ENCODE measurements around the gene MEF2A.

The MEF2A gene

GRCh38 chr15:99702895-99703602 lies 137.3 kb downstream of the MEF2A start:
- DNase-seq (ENCODE audit: low read depth in 2 of 2, low spot score in 1 of 2) = no peak

DNA sequence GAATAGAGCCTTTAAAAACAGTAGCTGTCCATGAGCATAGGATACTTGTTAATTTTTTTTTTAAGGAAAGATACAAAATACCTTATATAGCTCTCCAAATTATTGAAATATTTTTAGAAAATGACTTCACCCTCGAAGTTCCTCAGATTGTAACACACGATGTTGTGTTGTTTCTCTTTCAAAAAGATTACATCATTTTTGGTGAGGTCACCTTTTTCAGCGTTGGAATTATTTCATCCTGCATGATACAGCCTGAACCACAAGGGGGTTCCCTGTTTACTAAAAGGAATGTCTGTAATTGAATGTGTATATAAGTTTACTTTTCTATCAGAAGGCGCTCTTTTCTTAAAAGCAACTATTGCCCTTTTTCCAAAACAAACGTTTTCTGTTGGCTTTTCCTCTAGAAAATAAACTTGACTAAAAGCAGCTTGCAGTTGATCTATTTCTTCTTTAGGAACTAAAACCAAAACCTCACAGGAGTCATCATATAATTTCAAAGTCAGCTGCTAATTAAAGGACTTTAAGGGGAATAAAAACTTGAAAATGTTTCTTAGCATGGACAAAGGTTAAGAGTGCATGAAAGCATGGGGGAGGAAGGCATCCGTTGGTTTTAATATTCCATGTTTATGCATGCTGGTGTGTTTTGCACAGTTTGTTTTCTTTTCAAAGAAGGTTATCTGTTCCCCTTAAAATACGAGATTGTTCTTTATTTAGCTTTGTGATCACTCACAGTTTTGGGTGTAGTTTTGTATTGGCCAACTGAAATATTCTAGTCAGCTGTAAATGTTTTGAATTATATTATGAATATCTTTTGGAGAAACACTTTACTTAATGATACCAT lies 138.0 kb downstream of the MEF2A start:
- no peak for DNase-seq (ENCODE audit: low read depth in 2 of 2, low spot score in 1 of 2)

DNA sequence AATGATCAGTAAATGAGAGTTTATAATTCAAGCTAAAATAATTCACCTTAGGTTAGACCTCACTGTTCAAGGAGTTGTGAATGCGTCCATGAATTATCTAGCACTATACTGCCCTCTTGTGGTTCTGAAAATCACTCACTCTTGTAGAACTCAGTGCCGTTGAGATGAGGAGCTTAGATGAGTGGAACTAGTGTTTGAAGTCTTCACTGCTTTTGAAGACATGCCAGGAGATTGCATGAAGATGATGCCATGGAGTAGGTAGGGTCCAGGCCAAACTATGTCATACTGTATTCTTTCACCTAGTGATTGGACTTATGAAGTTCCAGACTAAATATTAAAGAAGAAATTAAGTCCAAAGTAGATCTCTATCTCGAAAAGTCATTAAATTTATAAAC lies 138.7 kb downstream of the MEF2A start:
- DNase-seq (ENCODE audit: low read depth in 2 of 2, low spot score in 1 of 2) = no peak

GRCh38 chr15:99706557-99707303 lies 140.9 kb downstream of the MEF2A start:
- no peak for DNase-seq (ENCODE audit: low read depth in 2 of 2, low spot score in 1 of 2)

GRCh38 chr15:99707473-99708270 lies 141.9 kb downstream of the MEF2A start:
- DNase-seq (ENCODE audit: low read depth in 2 of 2, low spot score in 1 of 2) = no peak

DNA sequence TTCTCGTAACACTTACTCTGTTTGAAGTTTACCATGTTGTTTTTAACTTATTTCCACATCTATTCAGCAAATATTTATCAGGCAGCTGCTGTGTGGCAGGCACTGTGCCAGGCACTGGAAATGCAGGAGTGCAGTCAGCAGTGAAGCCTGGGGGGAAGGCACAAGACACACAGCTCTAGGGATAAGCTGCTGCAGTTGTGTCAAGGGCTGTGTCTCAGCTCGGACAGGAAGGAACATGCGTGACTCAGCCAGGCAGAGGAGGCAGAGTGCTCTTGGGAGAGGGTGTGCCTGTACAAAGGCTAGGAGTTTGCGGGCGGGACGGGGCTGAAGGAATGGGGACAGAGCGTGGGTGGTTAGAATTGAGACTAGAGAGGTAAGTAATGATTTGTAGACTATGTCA lies 142.8 kb downstream of the MEF2A start:
- no peak for DNase-seq (ENCODE audit: low read depth in 2 of 2, low spot score in 1 of 2)

DNA sequence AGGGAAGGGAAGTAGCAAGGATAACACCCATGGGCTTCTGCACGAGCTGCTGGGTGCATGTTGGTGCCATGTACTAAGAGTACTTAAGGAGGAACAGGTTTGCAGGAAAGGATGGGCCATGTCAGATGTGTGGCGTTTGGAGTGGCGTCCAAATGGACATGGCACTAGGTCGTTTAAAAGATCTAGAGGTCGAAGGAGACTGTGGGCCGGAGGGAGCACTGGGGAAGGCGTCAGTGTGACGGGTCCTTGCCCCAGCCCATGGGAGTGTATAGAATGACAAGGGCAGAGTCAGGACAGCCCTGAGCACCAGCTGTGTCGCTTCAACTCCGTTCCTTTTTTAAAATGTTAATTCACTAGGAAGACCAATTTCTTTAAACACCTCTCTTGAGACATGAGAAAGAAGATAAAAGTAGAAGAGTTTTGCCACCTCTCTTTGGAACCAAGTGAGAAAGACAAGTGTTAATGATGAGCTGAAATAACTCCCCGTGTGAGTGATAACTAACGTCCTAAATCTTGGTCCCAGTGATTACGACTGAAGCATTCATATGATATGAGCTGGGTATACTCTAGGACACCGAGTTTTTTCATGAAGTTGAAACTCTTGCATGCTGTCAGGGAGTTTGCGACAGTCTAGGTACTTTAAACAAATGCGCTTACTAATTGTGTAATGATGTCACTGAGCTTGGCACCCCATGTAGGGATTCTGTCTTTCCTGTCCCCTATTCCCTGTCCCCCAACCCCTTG lies 143.6 kb downstream of the MEF2A start:
- no peak for DNase-seq (ENCODE audit: low read depth in 2 of 2, low spot score in 1 of 2)

DNA sequence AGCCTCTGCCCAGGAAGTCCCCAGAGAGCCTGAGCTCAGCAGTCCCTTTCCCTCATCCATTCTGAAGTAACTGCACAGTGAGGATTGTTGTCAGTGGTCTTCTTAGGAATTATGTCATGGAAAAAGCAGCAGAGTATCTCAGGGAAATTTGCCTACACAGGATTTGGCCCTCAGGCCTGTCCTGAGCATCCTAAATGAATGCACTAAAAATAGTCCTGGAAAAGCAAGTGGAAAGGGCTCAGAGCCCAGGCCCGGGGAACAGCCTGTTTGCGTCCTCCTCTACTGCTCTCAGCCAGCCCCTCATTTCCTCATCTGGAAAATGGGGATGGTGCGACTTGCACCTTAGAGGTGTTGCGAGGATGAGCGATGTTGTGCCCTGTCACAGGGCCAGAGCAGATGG lies 145.8 kb downstream of the MEF2A start:
- DNase-seq (ENCODE audit: low read depth in 2 of 2, low spot score in 1 of 2) = no peak

DNA sequence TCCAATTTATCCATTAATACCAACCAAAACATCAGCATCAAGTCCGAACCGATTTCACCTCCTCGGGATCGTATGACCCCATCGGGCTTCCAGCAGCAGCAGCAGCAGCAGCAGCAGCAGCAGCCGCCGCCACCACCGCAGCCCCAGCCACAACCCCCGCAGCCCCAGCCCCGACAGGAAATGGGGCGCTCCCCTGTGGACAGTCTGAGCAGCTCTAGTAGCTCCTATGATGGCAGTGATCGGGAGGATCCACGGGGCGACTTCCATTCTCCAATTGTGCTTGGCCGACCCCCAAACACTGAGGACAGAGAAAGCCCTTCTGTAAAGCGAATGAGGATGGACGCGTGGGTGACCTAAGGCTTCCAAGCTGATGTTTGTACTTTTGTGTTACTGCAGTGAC lies 146.6 kb downstream of the MEF2A start:
- no peak for DNase-seq (ENCODE audit: low read depth in 2 of 2, low spot score in 1 of 2)

GRCh38 chr15:99716540-99717095 lies 150.8 kb downstream of the MEF2A start:
- no peak for DNase-seq (ENCODE audit: low read depth in 2 of 2, low spot score in 1 of 2)

DNA sequence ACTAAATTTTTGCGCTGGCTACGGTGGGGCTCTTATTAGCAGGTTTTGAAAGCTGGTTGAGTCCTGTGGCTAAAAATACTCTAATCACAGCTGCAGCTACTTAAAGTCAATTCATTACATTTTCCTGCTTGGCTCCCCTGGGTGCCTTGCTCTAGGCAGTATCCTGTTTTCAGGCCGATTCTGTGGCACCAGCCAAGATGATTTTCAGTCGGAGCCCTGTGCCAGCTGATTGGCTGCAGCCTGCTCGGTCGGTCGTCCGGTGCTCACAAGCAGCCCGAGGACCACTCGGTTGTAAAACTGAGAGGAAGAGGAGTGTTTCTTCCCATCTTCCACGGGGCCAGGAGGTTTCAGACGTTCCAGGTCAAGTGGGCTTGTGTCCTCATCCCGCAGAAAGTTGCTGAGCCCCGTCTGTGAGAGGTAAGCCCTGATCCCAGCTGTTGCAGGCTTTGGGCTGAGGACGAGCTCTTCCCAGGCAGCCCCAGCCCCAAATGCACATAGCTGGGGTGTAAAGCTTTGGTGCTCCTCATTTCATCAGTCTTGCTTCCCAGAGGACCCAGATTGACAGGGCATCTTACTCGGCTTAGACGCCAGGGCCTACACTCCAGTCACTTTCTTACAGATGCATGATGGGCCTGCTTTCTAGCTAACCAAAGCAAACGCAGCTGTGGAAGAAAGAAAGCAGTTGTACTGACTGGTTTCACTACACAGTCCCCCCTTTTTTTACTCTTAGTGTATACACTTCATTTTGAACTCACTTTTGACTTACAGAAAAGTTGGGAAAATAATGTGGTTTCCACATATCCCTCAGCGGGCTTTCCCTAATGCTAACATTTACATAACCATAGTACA lies 151.6 kb downstream of the MEF2A start:
- DNase-seq (ENCODE audit: low read depth in 2 of 2, low spot score in 1 of 2) = no peak

- DNase-seq (ENCODE audit: low read depth in 2 of 2, low spot score in 1 of 2) = no peak
Measured at GRCh38 chr15:99718421-99718820, 152.6 kb downstream of the MEF2A start.

GRCh38 chr15:99719096-99719541 lies 153.3 kb downstream of the MEF2A start:
- DNase-seq (ENCODE audit: low read depth in 2 of 2, low spot score in 1 of 2) = no peak

GRCh38 chr15:99720533-99720932 lies 154.7 kb downstream of the MEF2A start:
- DNase-seq (ENCODE audit: low read depth in 2 of 2, low spot score in 1 of 2) = no peak

DNA sequence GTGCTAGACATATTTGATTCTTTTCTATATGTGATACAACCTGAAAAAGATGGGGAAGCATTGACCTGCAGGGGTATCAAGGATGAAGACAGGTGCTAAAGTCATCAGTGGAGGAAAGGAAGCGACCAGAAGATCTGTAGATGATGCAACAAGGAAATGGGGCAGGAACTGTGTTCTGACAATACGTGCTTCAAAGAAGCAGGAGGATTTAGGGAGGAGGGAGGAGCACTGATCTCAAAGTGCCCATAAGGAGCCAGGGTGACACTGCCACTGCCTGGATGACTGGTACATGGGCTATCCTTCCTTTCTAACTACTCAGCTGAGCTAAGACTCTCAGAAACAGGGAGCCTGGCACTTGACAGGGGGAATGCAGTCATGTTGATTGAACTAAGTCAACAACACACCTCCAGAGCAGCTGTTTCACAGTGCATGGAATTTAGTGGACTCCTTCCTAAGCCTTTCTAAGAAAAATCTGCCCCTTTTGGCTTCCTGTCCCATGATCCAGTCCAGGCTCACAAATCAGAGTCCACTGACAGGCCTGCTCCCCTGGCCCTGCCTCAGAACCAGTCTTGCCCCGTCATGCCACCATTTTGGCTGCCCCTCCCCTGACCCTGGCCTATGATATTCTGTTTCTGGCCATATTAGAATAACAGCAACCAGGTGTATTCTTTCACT lies 155.5 kb downstream of the MEF2A start:
- DNase-seq (ENCODE audit: low read depth in 2 of 2, low spot score in 1 of 2) = no peak

- DNase-seq (ENCODE audit: low read depth in 2 of 2, low spot score in 1 of 2) = no peak
Measured at GRCh38 chr15:99721896-99722295, 156.1 kb downstream of the MEF2A start.

DNA sequence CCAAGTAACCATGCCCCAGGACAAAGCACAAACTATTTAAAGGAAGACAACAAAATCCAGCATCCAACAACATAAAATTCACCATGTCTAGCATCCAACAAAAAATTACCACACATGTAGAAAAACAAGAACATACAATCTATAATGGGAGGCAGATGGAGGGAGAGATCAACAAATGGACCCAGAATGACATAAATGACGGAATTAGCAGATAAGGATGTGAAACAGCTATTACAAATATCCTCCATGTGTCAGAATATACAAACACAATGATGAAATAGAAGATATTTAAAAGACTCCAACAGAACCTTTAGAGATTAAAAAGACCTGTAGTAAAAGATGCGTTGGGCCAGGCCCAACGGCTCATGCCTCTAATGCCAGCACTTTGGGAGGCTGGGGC lies 156.6 kb downstream of the MEF2A start:
- DNase-seq (ENCODE audit: low read depth in 2 of 2, low spot score in 1 of 2) = no peak

DNA sequence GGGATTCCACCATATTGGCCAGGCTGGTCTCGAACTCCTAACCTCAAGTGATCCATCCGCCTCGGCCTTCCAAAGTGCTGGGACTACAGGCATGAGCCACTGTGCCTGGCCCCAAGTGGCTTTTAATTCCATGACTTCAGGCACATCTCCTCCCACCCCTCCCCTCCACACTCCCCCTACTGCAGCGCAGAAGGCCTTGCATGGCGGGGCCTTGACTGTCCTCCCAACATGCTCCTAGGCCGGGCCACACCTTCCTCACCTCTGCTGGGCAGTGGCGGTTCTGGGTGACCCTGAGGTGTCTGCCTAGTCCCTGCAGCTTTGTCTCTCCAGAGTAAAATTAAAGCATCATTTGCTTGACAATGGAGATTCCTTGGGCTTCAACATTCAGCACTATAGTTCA lies 160.5 kb downstream of the MEF2A start:
- DNase-seq (ENCODE audit: low read depth in 2 of 2, low spot score in 1 of 2) = no peak

DNA sequence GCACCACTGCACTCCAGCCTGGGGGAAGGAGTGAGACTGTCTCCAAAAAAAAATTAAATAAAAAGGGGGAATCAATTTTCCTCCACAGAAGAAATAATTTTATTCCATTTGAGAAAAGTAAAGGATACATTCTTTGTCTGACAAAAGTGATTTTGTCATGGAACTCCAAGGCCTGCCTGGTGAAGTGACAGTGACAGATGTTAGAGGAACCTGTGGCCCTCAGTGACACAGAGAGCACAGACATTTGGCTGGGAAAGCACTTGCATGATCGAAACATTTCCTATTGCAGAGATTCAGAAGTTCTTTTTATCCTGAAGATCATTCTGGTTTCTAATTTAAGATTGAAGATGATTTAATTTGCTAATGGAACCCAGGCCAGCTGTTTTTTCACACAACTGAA lies 161.5 kb downstream of the MEF2A start:
- DNase-seq (ENCODE audit: low read depth in 2 of 2, low spot score in 1 of 2) = no peak

All from stimulated activated CD8-positive, alpha-beta memory T cell treated with anti-CD3 and anti-CD28 coated beads, Interleukin-4, amount 100 ng/mL, for 1 hour (primary cell).